Prostate gland (tissue), 2 donors: Measurements from ENCODE around the gene HSPG2. TPM values are rescaled to one million over a fixed set of nuclear protein-coding genes. Genes with fewer than 3 reads are reported as not detected.

ENCODE experiments used
- DNase-seq: peaks from one replicate; pipeline ENCODE4 v3.0.0-alpha.2; 2019; ENCODE audit warnings: low spot score
- H3K27ac ChIP-seq, 2 donors: fragments of 200-600 bp; sonication (generic); 2 replicates each; pipeline ENCODE4 v1.5.1; 2017 to 2019
- H3K27me3 ChIP-seq: fragments of 200-600 bp; sonication (generic); replicated peaks from 2 replicates; pipeline ENCODE4 v1.5.1; 2019; ENCODE audit not compliant: insufficient read depth
- H3K36me3 ChIP-seq, 2 donors: fragments of 200-600 bp; sonication (generic); 1 replicate in 1 of 2; 2 replicates in 1 of 2; pipeline versions ENCODE4 v1.5.1 to v1.8.1; 2017 to 2019
- H3K4me1 ChIP-seq: fragments of 200-600 bp; sonication (generic); replicated peaks from 2 replicates; pipeline ENCODE4 v1.5.1; 2019
- H3K4me3 ChIP-seq, 2 donors: fragments of 200-600 bp; sonication (generic); 2 replicates each; pipeline ENCODE4 v1.5.1; 2017 to 2019
- H3K9me3 ChIP-seq: fragments of 200-600 bp; sonication (generic); 2 replicates; pipeline ENCODE4 v1.5.1; 2017
- CTCF ChIP-seq, 4 experiments: fragments of 200-600 bp in 2 of 4; fragments of 450-650 bp in 2 of 4; sonication (generic) in 2 of 4; IDR thresholded peaks; 1 replicate in 3 of 4; 2 replicates in 1 of 4; pipeline ENCODE4 v1.5.1; 2016 to 2019; ENCODE audit warnings: antibody characterized with exemption in 4 of 4, mild to moderate bottlenecking in 2 of 4, moderate library complexity in 2 of 4
- POLR2A ChIP-seq: fragments of 450-650 bp; IDR thresholded peaks from one replicate; pipeline ENCODE4 v1.6.1; 2016; ENCODE audit warnings: antibody characterized with exemption, mild to moderate bottlenecking
- POLR2AphosphoS5 ChIP-seq: sonication (generic); formaldehyde crosslinking; IDR thresholded peaks from one replicate; pipeline ENCODE4 v1.6.1; 2017; ENCODE audit warnings: antibody characterized with exemption
- WGBS: methylation state at CpG from one replicate; pipeline ENCODE4 v1.1.5; 2018; 5-methylcytosine and 5-hydroxymethylcytosine counted together
- intact Hi-C: fragments of 100-400 bp; cut with DNase I; formaldehyde crosslinking; loops from one replicate; pipeline ENCODE4 v1.14.2; 2022
- total RNA-seq, 2 donors: library from RNA; depleted of rRNA; stranded (reverse); fragments of >200 nt; gene quantifications; one replicate each; pipeline ENCODE4 v1.1.0, GENCODE V29; 2016

Gene HSPG2
- total RNA-seq, 2 donors from 2014 or later: 135 to 257 TPM

- 92% methylated on average over 46 of the region's 47 CpGs for WGBS
- H3K9me3 ChIP-seq: no peaks in the 10 kb centered on the region
- no peaks in the 10 kb centered on the region for H3K36me3 ChIP-seq
- no peaks in the 10 kb centered on the region for H3K4me1 ChIP-seq
- no peaks in the 10 kb centered on the region for H3K27me3 ChIP-seq
- intact Hi-C loops: no loop called here
- no peak for DNase-seq
- H3K27ac ChIP-seq: no peak overlapping the region
- no peak overlapping the region for H3K4me3 ChIP-seq
- TF ChIP-seq CTCF (IDR thresholded peaks at IDR 0.05) (no peak), POLR2A (no peak), POLR2AphosphoS5 (no peak)
Measured at GRCh38 chr1:21847223-21848205, 89.6 kb downstream of the HSPG2 start.

- Histone ChIP-seq H3K9me3 (no peaks in the 10 kb centered on the region), H3K4me1 (no peaks in the 10 kb centered on the region), H3K27me3 (no peaks in the 10 kb centered on the region), H3K36me3 (no peaks in the 10 kb centered on the region), H3K4me3 (no peak overlapping the region), H3K27ac (no peak overlapping the region)
- intact Hi-C loops: no loop called here
- no peak for TF ChIP-seq POLR2AphosphoS5
- TF ChIP-seq CTCF (IDR thresholded peaks at IDR 0.05): no peak
- TF ChIP-seq POLR2A: no peak
- WGBS: 93% methylated on average over 32 of the region's 33 CpGs
- DNase-seq: no peak
Measured at GRCh38 chr1:21845646-21846641, 91.2 kb downstream of the HSPG2 start.

- H3K36me3 ChIP-seq: peaks cover 0 to 6% of the 10 kb centered on the region in 2 donors
- TF ChIP-seq CTCF (IDR thresholded peaks at IDR 0.05) (no peak), POLR2A (no peak), POLR2AphosphoS5 (no peak)
- WGBS: 86% methylated on average over 11 of the region's 11 CpGs
- H3K4me3 ChIP-seq: no peak overlapping the region
- DNase-seq: no peak
- no peaks in the 10 kb centered on the region for H3K27me3 ChIP-seq
- intact Hi-C loops: no loop called here
- H3K9me3 ChIP-seq: no peaks in the 10 kb centered on the region
- H3K27ac ChIP-seq: no peak overlapping the region
- H3K4me1 ChIP-seq: no peaks in the 10 kb centered on the region
Measured at GRCh38 chr1:21843996-21844395, 93.1 kb downstream of the HSPG2 start.

- intact Hi-C loops: no loop called here
- H3K4me3 ChIP-seq: no peak overlapping the region
- no peak for TF ChIP-seq POLR2A
- no peak for TF ChIP-seq CTCF (IDR thresholded peaks at IDR 0.05)
- TF ChIP-seq POLR2AphosphoS5: no peak
- WGBS: 94% methylated on average over 13 of the region's 13 CpGs
- DNase-seq: no peak
- no peaks in the 10 kb centered on the region for H3K9me3 ChIP-seq
- no peaks in the 10 kb centered on the region for H3K4me1 ChIP-seq
- no peaks in the 10 kb centered on the region for H3K27me3 ChIP-seq
- H3K36me3 ChIP-seq: peaks cover 0 to 14% of the 10 kb centered on the region in 2 donors
- H3K27ac ChIP-seq: no peak overlapping the region
Measured at GRCh38 chr1:21843208-21843607, 93.9 kb downstream of the HSPG2 start.
